NCI-H2196 treated with DMSO at 0.1 percent for 48 hours (cell line): ENCODE measurements around the gene SPRY1.

Experiments used
- DNase-seq: peaks from one replicate; lab custom pipeline; 2025; ENCODE audit not compliant: unreplicated experiment; lab: John Stamatoyannopoulos, UW

The SPRY1 gene

DNA sequence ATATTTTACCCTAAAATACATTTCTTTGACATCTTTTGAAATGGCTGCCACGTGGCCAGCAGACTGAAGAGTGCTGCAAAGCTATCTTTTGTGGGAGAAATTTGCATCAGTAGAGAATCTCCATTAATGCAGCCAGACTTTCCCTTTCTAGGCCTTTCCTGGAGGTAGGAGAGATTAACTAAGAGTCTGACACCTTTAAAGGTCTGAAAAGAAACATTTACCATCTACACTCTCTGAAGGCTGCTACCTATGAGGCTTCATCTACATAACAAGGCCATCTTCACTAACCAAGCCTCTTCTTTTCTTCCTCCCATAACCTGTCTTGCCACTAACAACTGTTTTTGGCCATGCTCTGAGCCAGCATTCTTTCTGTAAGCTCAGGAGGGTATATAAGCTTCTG lies 17.8 kb upstream of the SPRY1 start:
- no peak for DNase-seq

DNA sequence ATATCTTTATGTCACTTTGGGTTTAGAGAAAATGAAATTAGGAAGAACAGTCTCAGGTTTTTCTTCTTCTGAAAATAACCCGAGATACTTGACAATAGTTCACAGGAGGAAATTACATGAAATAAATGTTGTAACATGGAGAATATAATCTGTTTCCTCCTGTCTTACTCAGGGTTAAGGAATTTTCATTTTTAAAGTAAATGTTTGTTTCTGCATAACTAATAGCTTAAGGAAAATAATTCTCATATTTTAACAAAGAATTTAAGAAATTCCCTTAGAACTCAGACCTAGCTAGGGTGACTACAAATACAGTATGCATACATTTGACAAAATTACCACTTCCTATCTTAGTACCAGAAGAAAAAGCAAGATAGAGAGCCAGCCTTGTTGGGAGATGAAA lies 17.2 kb upstream of the SPRY1 start:
- no peak for DNase-seq

DNA sequence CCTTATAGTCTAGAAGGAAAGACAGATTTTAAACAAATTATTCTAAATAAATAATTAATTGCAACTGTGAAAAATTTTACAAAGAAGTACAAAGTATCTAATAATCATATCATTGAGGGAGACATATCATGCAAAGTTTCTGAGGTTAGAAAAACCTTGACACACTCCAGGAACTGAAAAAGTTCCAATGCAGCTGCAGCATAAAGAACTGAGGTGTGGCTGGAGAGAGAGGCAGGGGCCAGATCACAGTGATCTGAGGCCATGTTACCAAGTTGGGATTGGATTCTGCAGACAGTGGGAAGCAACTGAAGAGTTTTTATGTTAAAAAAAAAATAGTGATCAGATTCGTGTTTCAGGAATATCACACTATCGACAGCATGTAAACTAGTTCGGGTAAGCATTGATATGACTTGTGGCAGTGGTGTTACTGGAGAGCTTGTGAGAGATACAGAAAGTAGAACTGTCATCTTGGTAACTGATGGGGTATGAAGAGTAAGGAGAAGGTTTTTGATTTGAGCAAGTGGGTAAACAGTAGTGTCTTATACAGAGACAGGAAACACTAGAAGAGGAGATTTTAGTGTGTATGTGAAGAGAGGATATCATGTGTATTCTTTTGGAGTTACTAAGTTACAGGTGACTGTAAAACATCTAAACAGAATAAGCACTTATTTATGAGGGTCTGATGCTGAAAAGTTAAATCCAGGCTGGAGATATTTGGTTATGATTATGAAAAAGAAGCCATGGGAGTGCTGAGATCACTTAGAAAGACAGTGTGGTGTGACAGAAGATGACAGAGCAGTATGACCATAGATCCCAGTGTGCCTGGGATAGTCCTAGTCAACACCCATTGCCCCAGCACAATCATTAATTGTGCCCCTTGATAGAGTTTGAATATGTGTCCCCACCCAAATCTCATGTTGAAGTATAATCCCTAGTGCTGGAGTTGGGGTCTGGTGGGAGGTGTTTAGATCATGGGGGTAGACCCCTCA lies 15.6 kb upstream of the SPRY1 start:
- DNase-seq: no peak

DNA sequence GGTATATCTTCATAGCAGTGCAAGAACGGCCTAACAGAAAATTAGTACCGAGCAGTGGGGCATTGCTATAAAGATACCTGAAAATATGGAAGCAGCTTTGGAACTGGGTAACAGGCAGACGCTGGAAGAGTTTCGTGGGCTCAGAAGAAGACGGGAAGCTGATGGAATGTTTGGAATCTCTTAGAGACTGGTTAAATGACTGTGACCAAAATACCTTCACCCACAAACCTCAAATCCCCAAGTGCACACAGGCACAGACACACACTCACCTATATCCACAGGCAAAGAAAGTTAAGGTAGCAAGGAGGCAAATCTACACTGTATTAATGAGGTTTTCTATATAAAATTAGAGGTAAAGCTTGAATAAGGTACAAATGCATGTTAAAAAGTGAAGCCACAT lies 14.6 kb upstream of the SPRY1 start:
- DNase-seq: no peak

DNA sequence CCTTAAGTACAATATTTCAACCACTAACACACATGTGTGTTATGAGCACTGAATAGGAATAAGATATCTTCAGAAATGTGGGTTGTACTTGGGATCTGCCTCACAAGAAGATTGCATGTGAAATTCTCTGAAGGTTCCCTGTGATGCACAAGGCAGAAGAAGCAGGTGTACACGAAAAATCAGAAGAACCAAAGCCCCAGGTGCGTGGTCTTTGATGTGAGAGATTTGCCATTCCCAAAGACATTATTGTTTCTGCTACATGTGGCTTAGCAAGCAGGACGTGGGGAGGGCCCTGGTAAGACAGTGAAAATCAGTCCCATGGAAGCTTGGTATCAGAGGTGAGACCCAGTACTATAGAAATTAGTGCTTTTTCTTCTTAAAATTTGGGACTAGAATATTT lies 13.0 kb upstream of the SPRY1 start:
- DNase-seq: no peak

DNA sequence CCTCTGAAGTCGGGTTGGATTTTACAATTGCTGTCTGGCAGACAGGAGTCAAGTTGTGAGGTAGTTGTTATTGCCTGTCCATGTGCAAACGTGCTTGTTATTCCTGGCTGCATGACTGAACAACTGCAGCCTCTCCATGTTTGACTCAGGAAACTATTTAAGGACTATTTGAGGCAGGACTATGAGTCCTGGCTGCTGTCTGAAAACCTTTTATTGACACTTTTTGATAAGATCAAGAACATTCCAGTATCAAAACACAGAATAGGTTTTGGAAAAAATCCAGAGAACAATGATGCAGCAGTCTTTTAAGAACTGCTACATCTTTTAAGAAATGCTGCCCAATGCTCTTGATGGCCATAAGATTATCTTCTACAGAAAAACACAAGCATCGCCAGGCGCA lies 10.0 kb upstream of the SPRY1 start:
- no peak for DNase-seq

DNA sequence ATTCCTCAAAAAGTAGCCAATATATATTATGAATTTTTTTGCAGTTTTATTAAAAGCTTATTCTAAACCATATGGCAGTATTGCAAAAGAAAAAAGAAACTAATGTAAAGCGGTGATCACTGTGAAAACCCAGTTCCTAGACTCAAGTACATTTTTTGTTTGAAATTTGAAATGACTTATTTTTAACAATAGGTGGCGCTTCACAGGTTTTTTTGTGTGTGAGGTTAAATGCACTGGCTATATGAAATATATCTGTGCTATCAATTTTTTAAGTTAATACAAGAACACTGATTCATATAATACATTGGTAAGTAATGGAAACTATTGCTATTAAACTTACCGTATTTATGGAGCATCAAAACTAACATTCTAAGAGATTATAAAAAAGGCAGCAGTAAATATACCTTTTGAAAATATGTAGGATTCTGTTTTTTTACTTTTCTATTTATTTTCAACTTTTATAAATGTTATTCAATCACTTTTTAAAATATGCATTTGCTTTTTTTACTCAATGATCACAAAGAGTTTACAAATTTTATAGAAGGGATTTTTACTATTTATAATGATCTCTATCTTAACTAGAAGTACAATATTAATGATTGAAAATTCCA lies 5.6 kb upstream of the SPRY1 start:
- DNase-seq: no peak

DNA sequence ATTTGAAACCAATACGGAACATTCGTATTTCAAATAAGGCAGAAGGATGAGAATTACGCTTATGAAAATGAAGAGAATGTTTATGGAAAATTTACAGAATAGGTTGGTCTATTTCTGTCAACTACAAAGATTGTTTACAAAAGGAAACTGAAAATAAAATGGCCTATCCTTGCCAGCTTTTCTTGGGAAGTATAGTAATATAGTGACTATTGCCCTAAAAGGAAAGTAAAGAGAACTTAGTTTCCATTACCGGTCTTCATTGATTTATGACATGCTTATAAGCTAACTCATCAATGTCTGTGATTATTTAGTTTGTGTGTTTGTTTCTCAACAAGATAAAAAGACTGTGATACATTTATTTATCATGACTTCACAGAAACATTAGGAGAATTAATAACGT lies 2.9 kb upstream of the SPRY1 start:
- DNase-seq: no peak

DNA sequence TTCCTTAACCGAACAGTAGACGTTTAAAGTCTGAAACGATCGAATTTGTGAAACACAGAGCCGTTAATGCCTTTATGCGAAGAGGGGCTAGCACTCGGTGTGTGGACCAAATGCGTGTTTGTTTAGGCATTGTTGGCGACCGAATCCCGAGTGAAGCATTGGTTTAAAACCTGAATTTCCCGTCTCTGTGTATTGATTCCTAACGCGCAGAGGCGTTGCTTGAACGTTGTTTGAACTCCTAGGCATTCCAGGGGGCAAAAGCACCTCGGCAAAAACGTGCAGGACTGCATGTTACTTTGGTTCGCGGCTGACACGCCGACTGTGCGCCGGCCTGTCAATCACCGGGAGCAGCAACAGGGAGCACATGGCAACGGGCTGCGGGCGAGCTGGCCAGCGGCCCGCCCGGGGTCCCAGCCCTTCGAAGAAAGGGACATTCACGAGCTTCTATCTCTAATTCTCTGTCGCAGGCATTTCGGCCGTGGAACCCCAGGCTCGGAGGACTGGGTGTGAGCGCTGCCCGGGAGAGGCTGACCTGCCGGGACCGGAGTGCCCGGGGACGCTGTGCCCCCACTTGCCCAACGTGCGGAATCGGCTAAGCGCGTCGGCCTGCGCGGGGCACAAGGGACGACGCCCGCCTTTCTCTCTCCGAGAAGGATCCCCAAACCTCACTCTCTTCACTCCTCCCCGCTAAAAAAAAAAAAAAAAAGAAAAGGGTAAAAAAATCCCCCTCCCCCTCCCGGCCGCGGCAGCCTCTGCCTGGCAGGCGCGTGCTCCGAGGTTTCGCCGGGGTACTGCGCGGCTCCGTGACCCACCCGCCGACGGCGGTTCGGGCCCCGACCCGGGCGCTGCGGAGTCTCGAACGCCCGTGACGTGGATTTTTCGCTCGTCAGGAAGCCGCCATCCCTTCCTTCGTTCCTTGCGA lies 810 bp downstream of the SPRY1 start:
- no peak for DNase-seq

DNA sequence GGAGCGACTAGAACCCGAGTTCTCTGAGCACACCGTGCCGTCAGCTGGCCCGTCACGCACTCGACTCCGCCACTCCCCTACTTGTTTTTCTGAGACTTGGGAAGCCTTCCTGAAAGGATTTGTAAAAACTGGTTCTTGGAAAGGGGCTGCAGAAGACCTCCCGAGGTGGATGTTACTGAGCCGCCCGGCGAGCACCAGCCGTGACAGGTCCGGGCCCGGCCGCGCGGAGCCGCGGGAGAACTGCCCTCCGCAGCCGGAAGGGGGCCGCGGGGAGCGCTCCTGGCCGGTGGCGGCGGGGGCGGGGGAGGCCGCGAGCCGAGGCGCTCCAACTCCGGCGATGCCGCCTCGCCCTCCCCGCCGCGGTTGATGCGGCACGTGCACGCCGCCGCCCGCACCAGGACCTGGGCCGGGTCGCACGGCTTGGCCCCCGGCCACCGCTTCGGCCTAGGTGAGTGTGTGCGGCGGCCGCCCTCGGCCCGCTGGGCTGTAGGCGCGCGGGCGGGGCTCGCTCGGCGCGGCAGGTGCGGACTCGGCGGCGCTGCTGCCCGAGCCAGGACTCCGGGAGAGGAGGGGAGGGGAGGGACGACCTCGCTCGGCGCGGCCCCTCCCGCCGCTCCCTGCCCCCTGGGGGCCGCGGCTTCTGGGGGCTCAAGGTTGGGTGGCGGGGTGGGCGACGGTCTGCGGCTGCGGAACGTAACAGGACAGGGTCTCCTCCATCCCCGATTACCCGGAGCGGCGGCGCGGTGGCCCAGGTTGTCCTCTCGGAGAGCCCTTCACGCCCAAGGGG lies 1.7 kb downstream of the SPRY1 start:
- DNase-seq: no peak

DNA sequence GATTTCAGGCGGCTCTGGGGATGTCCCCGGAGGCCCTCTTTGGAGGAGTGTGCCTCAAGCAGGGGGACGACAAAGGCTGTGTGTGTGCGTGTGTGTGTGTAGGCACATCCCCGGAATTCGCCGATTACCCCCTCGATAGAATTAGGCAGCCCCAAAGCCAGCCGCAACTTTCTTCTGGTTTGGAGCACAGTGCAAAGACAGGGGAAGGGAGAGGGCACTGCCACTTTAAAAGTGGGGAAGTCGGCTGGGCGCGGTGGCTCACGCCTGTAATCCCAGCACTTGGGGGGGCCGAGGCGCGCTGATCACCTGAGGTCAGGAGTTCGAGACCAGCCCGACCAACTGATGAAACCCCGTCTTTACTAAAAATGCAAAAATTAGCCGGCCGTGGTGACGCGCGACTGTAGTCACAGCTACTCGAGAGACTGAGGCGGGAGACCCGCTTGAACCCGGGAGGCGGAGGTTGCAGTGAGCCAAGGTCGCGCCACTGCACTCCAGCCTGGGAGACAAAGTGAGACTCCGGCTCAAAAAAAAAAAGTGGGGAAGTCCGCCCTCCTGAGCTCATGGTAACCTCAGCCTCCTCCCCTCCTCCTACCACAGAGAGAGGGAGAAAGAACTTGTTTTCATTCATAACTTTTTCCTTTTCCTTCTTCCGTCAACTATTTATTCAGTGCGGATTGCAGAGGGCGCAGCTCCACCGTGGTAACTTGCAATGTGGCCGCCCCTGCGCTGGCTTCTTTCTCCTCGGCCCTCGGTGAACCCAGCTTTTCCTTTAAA lies 2.4 kb downstream of the SPRY1 start:
- DNase-seq: no peak

DNA sequence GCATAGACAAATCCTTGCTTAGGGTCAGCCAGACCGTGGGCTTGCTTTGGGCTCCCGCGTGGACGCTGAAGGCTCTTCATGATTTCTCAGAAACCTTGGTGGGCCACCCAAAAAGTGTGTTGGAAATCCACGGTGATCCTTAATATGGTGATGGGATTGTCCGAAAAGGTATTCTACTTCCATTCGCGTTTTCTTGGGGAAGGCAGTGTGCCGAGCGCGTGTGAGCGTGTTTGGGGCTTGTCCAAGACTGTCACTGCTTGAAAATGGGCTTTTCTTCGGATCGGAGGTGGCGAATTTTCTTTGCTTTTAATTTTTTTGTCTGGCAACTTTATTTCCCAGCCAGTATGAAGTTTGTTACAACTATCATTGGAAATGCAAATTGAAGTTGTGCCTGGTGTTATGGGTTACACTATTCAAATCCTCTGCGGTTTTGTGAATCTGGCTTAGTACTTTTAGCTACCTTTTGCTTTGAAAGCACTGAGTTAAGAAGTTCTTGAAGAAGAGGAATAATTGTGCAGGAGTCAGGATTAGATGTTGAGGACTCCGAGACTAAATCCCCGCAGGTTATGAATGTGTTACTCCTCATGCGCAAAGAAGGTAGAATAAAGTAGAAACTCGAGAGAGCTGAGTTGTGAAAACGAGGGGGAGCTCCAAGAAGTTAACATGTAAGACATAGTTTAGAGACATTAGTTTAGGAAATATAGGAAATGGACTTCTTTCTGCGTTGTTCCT lies 3.2 kb downstream of the SPRY1 start:
- DNase-seq: no peak

DNA sequence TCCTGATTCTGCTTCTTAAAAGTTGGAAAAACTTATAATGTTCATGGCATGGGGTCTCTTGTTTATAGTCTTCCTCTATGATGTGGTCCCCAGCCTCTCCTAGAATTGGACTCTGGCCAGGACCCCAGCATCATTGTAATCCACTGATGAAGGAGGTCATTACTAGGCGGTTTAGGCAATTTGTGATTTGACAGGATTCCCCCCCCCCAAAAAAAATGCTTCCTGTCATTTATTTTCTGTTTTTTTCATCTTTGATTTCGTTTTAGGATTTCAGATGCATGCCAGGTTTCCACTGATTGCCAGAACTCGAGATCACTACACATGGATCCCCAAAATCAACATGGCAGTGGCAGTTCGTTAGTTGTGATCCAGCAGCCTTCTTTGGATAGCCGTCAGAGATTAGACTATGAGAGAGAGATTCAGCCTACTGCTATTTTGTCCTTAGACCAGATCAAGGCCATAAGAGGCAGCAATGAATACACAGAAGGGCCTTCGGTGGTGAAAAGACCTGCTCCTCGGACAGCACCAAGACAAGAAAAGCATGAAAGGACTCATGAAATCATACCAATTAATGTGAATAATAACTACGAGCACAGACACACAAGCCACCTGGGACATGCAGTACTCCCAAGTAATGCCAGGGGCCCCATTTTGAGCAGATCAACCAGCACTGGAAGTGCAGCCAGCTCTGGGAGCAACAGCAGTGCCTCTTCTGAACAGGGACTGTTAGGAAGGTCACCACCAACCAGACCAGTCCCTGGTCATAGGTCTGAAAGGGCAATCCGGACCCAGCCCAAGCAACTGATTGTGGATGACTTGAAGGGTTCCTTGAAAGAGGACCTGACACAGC lies 4.9 kb downstream of the SPRY1 start:
- no peak for DNase-seq

DNA sequence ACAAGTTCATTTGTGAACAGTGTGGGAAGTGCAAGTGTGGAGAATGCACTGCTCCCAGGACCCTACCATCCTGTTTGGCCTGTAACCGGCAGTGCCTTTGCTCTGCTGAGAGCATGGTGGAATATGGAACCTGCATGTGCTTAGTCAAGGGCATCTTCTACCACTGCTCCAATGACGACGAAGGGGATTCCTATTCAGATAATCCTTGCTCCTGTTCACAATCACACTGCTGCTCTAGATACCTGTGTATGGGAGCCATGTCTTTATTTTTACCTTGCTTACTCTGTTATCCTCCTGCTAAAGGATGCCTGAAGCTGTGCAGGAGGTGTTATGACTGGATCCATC lies 5.5 kb downstream of the SPRY1 start:
- DNase-seq: no peak

DNA sequence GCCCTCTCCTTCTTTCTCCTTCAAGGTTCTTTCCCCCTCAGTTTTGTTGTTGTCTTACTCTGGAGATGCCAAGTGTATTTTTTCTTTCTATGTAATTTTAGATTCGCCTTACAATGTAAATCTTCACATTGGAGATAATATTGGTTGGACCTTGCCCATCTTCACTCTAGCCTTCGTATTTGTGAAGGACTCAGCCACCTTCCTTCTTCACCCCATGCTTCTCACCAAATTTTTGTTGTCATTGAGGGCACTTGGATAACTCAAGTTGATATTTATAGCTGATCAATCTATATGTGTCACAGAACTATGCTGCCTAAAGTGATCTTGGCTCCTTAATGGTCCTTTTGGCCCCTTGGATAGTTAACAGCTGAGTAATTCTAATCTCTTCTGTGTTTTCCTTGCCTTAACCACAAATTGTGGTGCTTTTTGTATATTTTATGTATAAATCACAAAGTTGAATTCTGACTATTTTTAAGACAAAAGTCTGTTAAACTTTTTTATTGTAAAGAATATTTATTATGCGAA lies 6.5 kb downstream of the SPRY1 start:
- DNase-seq: no peak

DNA sequence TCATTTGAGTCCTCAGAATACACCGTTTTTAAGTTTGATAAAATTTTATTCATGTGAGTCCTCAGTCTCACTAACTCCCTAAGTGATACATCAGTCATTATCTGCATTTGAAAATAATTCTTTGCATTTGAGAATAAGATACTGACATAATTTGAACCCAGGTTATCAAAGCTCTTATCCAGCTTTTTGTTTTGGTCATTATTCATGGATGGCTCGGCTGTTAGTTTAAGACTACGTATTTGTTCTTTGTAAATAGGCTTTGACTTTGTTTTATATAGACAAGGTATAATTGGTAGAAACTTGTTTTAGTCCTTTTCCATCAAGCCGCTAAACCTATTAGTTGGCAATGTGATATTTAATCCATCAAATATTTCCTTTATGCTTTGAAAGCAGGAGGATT lies 7.9 kb downstream of the SPRY1 start:
- DNase-seq: no peak

DNA sequence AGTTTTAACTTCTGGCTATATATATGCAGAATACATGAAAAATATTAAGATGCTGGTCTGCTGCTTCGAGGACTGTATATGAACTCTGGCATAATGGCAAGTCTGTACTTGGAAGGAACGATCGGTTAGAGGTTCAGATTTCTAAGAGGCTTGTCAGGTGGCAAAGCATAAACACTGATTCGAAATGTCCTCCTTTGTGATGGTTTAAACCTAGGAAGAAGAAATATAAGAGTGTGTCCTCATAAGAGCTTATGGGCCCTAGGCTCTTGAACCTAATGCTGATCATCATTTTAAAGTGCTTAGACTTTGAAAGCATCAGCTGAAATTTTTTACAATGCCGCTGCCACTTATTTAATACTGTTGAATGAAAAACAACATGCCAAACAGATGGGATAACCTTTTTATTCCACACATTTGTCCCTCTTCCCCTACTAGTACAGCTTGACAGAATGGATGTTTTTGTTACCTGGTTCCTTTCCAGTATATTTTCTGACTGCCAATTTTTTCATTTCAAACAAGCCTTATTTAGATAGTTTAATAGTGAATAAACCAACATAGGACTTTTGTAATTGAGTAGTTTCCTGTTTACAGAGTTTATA lies 8.8 kb downstream of the SPRY1 start:
- DNase-seq: no peak

DNA sequence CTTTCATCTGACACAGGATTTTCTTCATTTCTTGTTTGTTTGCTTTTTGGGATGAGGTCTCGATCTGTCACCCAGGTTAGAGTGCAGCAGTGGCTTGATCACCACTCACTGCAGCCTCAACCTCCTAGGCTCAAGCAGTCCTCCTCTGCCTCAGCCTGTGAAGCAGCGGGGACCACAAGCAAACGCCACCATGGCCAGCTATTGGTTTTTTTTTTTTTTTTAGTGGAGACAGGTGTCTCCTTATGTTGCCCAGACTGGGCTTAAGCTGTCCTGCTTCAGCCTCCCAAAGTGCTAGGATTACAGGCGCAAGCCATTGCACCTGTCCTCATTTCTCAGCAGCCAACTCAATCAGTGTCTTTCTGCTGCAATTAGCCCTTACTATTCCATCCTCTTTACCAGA lies 10.3 kb downstream of the SPRY1 start:
- DNase-seq: no peak
